Myometrial cell (primary cell): ENCODE measurements around the gene ZNF711. TPM values are rescaled to one million over a fixed set of nuclear protein-coding genes. Genes with fewer than 3 reads are reported as not detected.

Source experiments
- total RNA-seq: library from RNA; depleted of rRNA; stranded (reverse); fragments of >200 nt; gene quantifications from 2 replicates; pipeline ENCODE4 v1.2.3, GENCODE V29; 2015

ZNF711 gene
- total RNA-seq: 0.18 and 0.29 TPM in 2 replicates

DNA sequence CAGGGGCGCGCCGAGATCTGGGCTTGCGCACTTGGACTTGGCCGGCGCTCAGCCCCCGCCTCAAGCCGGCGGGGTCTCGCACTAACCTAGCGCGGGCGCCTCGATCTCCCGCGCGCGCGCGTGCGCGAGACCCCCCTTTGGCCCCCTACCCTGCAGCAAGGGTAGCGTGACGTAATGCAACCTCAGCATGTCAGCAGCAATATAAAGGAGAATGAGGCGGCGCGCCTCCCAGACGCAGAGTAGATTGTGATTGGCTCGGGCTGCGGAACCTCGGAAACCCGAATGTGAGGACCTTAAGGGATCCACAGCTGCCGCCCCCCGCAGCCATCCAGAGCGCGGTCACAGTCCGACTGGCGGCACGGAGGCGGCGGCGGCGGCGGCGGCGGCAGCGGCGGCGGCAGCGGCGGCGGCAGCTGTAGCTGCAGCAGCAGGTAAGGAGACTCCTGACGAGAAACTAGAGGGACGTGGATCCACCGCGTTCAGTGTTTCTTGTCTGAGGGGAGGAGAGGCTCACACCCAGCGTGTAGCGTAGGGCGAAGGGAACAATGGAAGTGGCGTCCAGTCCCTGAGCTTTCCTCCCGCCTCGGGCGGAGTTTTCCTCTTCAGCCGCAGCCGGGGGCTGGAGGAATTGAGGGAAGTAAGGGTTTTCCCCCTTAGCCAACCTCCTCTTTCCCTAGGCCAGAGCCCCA lies at the start of gene ZNF711, which contains the start of gene SATL1:
Gene ZNF711, plus strand, starts transcription at position 231 of the 689 bp plus-strand sequence. CDS start 3,582 bp downstream, outside the sequence.
Gene SATL1, minus strand, starts transcription at position 19 of the 689 bp plus-strand sequence. CDS start 134,811 bp downstream, outside the sequence.

Other genes with a start within 250 kb of the ZNF711 start
- gene APOOL, start 240.1 kb upstream of the ZNF711 start, total RNA-seq: 10.4 and 13.6 TPM in 2 replicates
- gene SATL1, start 212 bp upstream of the ZNF711 start, total RNA-seq: not detected in 2 replicates
- not detected in 2 replicates for gene POF1B, start 135.7 kb downstream of the ZNF711 start, total RNA-seq